Adrenal gland (tissue), 12 donors: ENCODE results near the gene ZNG1A. TPM values are rescaled to one million over a fixed set of nuclear protein-coding genes. Genes with fewer than 3 reads are reported as not detected.

Source experiments
- DNase-seq, 7 donors: peaks; one replicate each; pipeline ENCODE4 v3.0.0-alpha.2; 2019 to 2020
- H3K27ac ChIP-seq, 5 donors: fragments of 200-600 bp; sonication (generic) in 4 of 5; 1 replicate in 3 of 5; 2 replicates in 2 of 5; pipeline versions ENCODE4 v1.5.1 to v1.8.0; 2016 to 2020; ENCODE audit warnings: mild to moderate bottlenecking in 1 of 5
- H3K27me3 ChIP-seq: fragments of 200-600 bp; 2 replicates; pipeline ENCODE4 v1.8.0; 2021
- H3K36me3 ChIP-seq, 2 donors: fragments of 200-600 bp; replicated peaks in 1 of 2; 1 replicate in 1 of 2; 2 replicates in 1 of 2; pipeline versions ENCODE4 v1.5.1 to v1.8.0; 2018 to 2022
- H3K4me1 ChIP-seq, 2 donors: fragments of 200-600 bp; replicated peaks in 1 of 2; 1 replicate in 1 of 2; 2 replicates in 1 of 2; pipeline versions ENCODE4 v1.5.1 to v1.8.0; 2018 to 2021
- H3K4me3 ChIP-seq, 4 donors: fragments of 200-600 bp; sonication (generic) in 3 of 4; one replicate each; pipeline ENCODE4 v1.5.1; 2016 to 2018
- H3K9me3 ChIP-seq, 3 donors: fragments of 200-600 bp; sonication (generic) in 1 of 3; replicated peaks in 1 of 3; 1 replicate in 2 of 3; 2 replicates in 1 of 3; pipeline versions ENCODE4 v1.5.1 to v1.8.0; 2016 to 2021
- POLR2A ChIP-seq, 2 donors: fragments of 450-650 bp; IDR thresholded peaks; one replicate each; pipeline ENCODE4 v1.6.1; 2017; ENCODE audit warnings: antibody characterized with exemption in 2 of 2, mild to moderate bottlenecking in 2 of 2, moderate library complexity in 1 of 2
- WGBS, 4 donors: extraction: QIAGEN DNeasy Blood & Tissue Kit in 2 of 4; methylation state at CpG; one replicate each; pipeline versions ENCODE4 v1.1.5 to v1.1.7; 2013 to 2017; 5-methylcytosine and 5-hydroxymethylcytosine counted together
- intact Hi-C, 2 donors: fragments of 100-400 bp; cut with DNase I; formaldehyde crosslinking; loops; one replicate each; pipeline versions ENCODE4 v1.14.1 to v1.15.0; 2022 to 2023
- polyA plus RNA-seq, 3 donors: library from polyadenylated mRNA; stranded (reverse); fragments of 200-250 nt in 2 of 3; fragments of 350-450 nt in 1 of 3; fragmentation: Illumina TruSeq in 1 of 3; extraction: RNeasy Lipid Tissue Mini Kit (QIAGEN cat#74804) in 1 of 3; gene quantifications; one replicate each; pipeline ENCODE4 v1.2.3, GENCODE V29; 2013 to 2014
- total RNA-seq, 9 donors: library from RNA; depleted of rRNA in 4 of 9; stranded (reverse); fragments of >200 nt in 4 of 9; fragments of 120-200 nt in 1 of 9; fragmentation: NEBNext Ultra II Directional in 1 of 9; extraction: Animal tissue kit (Norgen Biotek cat#: 25700) in 1 of 9; gene quantifications; one replicate each; pipeline versions ENCODE4 v1.1.0 to v1.2.4, GENCODE V29; 2013 to 2023
- TF ChIP-seq, protein P1 (sequence below), 6 experiments: fragments of 450-650 bp in 4 of 6; fragments of 200-600 bp in 2 of 6; sonication (generic) in 1 of 6; IDR thresholded peaks; 1 replicate in 5 of 6; 2 replicates in 1 of 6; pipeline versions ENCODE4 v1.5.1 to v1.8.0; 2016 to 2021; ENCODE audit warnings: antibody characterized with exemption in 6 of 6, mild to moderate bottlenecking in 2 of 6, moderate library complexity in 1 of 6
- donor health status: healthy with polysubstance abuse.
- donor health status: Bipolar disorder and iron deficiency.
- donor health status: DM: yes; HTN: yes; CAD: no.
- donor health status: DM: no; HTN: no; CAD: no.
- donor health status: DM: no; HTN: no; CAD: no.
- donor health status: DM: yes; HTN: yes; CAD: no.

The ZNG1A gene
- total and polyA plus RNA-seq, 12 donors, result 19.4 to 114 (median 45.0) TPM

DNA sequence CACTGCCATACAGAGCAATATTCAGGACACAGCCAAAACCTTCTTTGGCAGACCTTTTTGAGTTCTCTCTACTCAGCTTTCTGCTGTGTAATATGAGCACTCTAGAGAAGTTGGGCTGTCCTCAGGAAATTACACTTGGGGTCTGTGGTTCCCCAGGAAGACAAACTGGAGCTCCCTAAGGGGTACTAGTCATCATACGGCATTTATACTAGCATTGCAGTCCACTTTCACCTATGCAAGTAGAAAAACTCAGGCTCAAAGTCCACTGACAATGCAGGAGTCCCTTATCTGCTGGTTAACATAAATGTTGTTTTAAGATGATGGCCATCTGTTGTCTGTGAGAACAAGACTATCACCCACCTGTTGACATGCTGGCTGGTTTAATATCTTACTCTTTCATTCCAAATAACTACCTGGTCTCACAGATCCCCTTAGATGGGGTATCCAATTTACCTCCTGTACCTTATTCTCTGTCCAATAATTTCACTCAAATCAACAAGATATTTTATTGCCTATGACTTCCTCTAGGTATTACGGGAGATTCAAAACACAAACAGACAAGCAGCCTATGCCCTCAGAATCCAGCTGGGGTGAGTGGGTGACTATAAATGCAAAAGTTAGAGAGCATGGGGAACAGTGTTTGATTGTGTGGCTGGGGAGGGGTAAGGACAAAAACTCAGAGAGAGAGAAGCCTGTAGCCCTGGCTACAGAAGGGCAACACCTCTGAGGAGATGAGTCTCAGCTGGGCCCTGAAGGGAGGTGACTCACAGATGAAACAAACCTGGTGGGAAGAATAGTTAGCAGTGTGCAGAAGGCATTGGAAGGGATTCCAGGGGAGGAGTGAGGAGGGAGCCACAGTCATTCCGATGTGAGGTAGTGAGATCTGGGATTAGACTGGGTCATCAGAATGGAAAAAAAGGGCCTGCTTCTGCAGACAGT, 46.0 kb upstream of the ZNG1A start:
- Histone ChIP-seq H3K36me3 (no peaks in the 10 kb centered on the region), H3K9me3 (no peaks in the 10 kb centered on the region), H3K4me3 (no peak overlapping the region), H3K27ac (no peak overlapping the region), H3K27me3 (no peaks in the 10 kb centered on the region), H3K4me1 (peaks cover 0 to 29% of the 10 kb centered on the region in 2 donors)
- intact Hi-C loops, result no loop called here
- DNase-seq, result no peak
- TF ChIP-seq, protein P1, sequence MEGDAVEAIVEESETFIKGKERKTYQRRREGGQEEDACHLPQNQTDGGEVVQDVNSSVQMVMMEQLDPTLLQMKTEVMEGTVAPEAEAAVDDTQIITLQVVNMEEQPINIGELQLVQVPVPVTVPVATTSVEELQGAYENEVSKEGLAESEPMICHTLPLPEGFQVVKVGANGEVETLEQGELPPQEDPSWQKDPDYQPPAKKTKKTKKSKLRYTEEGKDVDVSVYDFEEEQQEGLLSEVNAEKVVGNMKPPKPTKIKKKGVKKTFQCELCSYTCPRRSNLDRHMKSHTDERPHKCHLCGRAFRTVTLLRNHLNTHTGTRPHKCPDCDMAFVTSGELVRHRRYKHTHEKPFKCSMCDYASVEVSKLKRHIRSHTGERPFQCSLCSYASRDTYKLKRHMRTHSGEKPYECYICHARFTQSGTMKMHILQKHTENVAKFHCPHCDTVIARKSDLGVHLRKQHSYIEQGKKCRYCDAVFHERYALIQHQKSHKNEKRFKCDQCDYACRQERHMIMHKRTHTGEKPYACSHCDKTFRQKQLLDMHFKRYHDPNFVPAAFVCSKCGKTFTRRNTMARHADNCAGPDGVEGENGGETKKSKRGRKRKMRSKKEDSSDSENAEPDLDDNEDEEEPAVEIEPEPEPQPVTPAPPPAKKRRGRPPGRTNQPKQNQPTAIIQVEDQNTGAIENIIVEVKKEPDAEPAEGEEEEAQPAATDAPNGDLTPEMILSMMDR (IDR thresholded peaks at IDR 0.05), result no peak
- no peak for TF ChIP-seq POLR2A (IDR thresholded peaks at IDR 0.05)
- WGBS, 4 donors, result 71 to 88% (median 81%) methylated on average over 3 of the region's 3 CpGs

DNA sequence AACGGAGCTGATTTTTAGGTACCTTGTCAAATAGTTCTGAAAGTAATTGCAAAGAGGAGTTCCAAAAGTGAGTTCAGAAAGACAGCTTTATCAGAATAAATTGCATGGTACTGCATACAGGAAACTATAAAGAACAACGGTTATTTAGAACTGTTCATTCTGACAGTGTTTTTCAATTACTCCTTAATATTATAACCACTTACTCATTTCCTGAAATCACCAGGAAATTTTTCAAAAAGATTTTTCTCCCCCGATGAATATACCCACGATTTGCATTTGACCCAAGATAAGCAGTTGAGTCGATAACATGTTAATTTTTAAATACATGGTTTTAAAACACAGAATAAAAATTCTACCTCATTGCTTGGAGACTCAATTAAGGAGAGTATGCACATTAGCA, 45.2 kb upstream of the ZNG1A start:
- H3K9me3 ChIP-seq, result no peaks in the 10 kb centered on the region
- H3K4me3 ChIP-seq, result no peak overlapping the region
- intact Hi-C loops, result no loop called here
- no peak for DNase-seq
- TF ChIP-seq, protein P1 (IDR thresholded peaks at IDR 0.05), result no peak
- no peak for TF ChIP-seq POLR2A (IDR thresholded peaks at IDR 0.05)
- no peaks in the 10 kb centered on the region for H3K36me3 ChIP-seq
- peaks cover 0 to 34% of the 10 kb centered on the region in 2 donors for H3K4me1 ChIP-seq
- 56 to 76% (median 59%) methylated on average over 5 of the region's 5 CpGs for WGBS, 4 donors
- H3K27ac ChIP-seq, result no peak overlapping the region
- H3K27me3 ChIP-seq, result no peaks in the 10 kb centered on the region

DNA sequence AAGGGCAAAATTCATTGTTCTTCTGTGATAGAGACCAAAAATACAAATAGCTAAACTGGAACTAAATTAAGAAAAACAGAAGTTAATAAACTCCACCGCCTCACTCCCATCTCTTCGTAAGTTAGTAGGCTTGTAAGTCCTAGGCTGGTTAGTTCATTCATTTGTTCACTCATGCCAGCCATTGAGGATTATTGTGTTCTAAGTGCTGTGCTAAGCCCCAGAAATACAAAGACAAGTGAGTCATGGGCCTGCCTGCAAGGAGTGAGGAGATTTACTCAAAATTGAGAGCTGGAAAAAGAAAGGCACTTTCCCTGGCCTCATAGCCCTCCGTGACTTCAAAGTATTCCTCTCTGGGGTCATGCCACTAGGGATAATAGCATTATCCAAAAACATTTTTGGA, 44.3 kb upstream of the ZNG1A start:
- TF ChIP-seq, protein P1 (IDR thresholded peaks at IDR 0.05), result no peak
- TF ChIP-seq POLR2A (IDR thresholded peaks at IDR 0.05), result no peak
- Histone ChIP-seq H3K27ac (no peak overlapping the region), H3K27me3 (no peaks in the 10 kb centered on the region), H3K4me3 (no peak overlapping the region), H3K9me3 (no peaks in the 10 kb centered on the region), H3K36me3 (no peaks in the 10 kb centered on the region), H3K4me1 (peaks cover 0 to 41% of the 10 kb centered on the region in 2 donors)
- DNase-seq, result peak in 1 of 7 donors; percentile 15
- intact Hi-C loops, result no loop called here
- 64 to 84% (median 74%) methylated on average over 3 of the region's 3 CpGs for WGBS, 4 donors

DNA sequence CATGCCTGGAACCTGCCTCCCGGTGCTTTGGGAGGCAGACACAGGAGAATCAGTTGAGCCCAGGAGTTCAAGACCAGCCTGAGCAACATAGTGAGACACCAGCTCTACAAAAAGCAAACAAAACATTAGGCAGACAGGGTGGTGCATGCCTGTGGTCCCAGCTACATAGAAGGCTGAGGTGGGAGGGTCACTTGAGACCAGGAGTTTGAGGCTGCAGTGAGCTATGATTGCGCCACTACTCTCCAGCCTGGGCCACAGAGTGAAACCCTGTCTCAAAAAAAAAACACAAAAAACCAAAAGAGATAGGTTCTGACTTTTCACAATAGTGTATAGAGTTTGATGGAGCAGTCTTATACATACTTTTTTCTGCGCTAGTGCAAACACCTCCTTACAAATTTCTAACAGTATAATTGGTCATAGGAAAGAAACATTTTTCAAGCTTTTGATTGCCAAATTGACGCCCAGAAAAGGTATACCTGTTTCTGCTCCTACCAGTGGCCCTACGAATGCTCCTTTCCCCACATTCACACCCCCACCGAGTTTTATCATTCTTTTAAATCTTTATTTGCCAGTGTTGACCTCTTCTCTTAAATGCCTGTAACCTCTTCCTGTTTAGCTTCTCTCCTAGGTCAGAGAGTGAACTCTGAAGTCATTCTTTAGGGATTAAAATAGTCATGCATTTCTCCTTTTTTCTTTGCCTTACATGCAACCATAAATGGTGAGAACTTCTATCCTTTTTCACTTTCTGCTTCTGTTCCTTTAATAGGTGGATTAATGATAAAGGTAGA, 43.3 kb upstream of the ZNG1A start:
- TF ChIP-seq, protein P1 (IDR thresholded peaks at IDR 0.05), result no peak
- no peak for TF ChIP-seq POLR2A (IDR thresholded peaks at IDR 0.05)
- H3K9me3 ChIP-seq, result no peaks in the 10 kb centered on the region
- DNase-seq, result no peak
- H3K4me3 ChIP-seq, result no peak overlapping the region
- H3K36me3 ChIP-seq, result no peaks in the 10 kb centered on the region
- WGBS, 4 donors, result 71 to 76% (median 73%) methylated on average over 6 of the region's 6 CpGs
- H3K27me3 ChIP-seq, result no peaks in the 10 kb centered on the region
- H3K27ac ChIP-seq, result peak overlapping the region in 1 of 5 donors; percentile 1
- peaks cover 0 to 50% of the 10 kb centered on the region in 2 donors for H3K4me1 ChIP-seq
- intact Hi-C loops, result no loop called here
